HG03196 (cell line): ENCODE data around the gene PSMD7.
"Not testable (repeated sequence)": the region's sequence is repeated elsewhere in the genome, so short reads cannot be mapped to it uniquely, and the experiment has no call there.

ENCODE experiments used
- ATAC-seq: cut with Tn5 transposase; IDR thresholded peaks from one replicate; pipeline ENCODE4 v1.9.1; 2021; ENCODE audit not compliant: unreplicated experiment

PSMD7 gene

GRCh38 chr16:74353038-74353437 is 56.4 kb downstream of the PSMD7 start:
- not testable (repeated sequence) for ATAC-seq
